ENCODE measurements around the gene SORCS2.

SORCS2 gene

DNA sequence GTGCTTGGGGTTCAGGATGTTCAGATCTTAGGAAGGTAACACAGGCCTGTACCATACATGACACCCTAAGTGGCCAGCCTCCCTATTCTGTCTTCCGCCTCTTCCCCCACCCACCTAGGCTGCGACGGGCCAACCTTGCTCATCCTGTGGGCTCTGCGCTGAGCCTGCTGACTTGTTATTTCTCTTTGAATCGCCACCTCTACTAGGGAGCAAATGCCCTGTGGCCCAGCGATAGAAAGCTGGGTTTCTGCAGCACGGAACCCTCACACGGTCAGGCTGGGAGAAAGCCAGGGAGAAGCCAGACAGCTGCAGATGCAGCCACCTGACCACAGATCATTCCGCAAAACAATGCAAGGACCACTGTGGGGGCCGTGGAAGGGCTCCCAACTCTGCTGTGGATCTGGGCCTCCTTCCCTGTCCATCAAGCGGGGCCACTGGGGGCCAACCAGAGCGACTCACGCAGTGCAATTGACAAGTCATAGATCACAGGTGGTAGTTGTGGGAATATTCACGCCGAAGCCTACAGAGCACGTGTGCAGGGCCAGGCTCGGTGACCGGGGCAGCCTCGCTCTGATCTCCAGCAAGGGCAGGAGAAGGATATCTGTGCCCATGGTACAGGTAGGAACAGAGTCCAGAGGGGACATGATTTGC is 519.8 kb downstream of the SORCS2 start:
- no peak for DNase-seq (ENCODE audit: low spot score)

DNA sequence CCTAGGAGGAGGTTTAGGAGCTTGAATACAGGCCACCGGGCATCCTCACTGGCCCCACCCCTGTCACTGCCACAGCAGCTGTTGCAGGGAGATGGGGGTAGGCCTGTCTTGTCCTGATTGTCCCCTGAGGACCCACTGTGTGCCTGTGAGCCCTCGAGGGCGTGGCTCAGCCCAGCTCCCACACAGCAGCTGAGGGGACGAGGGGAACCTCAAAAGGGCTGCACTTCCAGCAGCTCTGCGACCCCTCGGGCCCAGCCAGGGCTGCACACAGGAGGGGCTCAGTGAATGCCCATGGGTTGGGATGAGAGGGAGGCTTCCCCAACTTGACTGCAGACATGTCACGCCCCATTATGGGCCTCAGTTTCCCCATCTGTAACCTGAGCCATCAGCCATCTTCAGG is 521.4 kb downstream of the SORCS2 start:
- DNase-seq (ENCODE audit: low spot score): no peak

DNA sequence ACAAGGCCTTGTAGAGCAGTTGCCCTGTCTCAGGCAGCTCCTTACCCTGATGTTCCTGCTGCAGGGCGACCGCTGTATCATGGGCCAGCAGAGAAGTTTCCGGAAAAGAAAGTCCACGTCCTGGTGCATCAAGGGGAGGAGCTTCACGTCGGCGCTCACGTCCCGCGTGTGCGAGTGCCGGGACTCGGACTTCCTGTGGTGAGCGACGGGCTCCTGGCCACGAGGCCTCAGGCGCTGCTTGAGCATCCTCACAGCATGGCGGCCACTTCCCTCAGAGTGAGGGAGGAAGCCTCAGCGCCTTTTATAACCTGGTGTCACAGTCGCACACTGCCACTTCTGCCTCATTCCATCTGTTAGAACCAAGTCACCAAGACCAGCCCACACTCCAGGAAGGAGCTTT is 521.8 kb downstream of the SORCS2 start:
- no peak for DNase-seq (ENCODE audit: low spot score)

DNA sequence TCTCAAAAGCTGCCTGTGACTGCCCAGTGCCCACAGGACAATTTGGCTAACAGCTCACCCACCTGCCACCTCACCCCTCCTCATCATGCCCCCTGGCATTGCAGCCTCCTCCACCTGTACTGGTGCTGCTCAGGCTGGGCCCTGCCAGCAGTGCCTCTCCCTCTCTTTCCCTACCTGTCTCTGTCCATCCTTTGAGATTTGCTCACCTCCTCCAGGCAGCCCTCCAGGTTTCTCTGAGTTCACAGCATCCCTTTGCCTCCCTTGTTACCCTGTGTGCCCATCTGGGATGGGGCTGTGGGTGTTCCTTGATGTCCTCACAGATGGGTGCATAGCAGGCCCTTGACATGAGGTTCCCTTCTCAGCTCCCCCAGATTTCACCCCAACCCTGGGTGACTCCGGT is 522.4 kb downstream of the SORCS2 start:
- no peak for DNase-seq (ENCODE audit: low spot score)

DNA sequence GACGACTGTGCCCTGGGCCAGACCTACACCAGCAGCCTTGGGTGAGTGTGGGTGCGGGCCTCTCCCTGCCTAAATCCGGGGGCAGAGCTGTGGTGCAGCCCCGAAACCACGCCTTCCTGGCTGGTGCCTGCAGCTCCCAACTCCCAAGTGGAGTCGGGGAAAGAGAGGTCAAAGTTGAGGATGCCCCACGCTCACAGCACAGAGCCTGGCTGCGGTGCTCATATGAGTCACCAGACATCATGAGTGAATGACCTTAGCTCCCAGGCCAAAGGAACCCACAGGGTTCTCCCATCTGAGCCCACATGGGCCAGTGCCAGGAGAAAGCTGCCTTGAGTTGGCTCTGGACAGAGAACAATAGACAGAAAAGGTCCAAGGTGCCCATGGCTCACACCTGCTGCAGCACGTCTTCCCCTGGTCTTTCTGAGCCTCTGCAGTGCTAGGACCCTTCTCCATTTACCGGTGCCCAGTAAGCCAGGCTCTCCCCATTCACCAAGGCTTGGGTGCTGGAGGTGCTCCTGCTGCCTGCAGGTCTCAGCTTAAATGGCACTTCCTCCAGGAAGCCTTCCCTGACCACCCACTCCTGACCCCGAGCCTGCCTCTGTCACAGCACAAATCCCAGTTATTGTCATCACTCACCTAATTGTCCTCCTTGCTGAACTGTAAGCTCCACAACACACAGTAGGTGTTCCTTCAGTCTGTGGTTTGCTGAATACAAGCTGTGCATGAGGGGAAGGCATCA is 523.1 kb downstream of the SORCS2 start:
- DNase-seq (ENCODE audit: low spot score): no peak

DNA sequence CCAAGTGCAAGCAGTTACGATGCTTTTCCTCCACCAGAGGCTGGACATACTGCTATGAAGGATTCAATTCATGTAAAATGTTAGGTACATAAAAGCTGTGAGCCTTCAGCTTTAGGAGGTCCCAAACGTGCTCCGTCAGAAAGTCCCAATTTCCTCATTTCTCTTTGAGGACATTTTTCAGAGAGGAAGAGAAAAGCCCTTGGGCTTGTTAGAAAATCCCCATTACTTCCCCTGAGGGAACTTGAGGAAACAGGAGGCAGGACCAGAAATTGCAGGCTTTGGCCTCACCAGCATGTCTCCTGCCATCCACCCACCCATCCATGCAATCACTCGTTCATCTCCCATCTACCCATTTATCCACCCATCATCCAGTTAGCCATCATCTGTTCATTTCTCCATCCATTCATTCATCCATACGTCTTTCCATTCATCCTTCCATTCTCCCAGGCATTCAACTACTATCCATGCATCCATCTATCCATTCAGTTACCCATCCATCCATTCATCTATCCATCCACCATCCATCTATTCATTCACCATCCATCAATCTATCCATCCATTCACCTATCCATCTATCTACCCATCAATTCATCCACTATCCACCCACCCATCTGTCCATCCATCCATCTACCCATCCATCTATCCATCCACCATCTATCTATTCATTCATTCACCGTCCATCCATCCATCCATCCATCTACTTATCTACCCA is 523.8 kb downstream of the SORCS2 start:
- no peak for DNase-seq (ENCODE audit: low spot score)

DNA sequence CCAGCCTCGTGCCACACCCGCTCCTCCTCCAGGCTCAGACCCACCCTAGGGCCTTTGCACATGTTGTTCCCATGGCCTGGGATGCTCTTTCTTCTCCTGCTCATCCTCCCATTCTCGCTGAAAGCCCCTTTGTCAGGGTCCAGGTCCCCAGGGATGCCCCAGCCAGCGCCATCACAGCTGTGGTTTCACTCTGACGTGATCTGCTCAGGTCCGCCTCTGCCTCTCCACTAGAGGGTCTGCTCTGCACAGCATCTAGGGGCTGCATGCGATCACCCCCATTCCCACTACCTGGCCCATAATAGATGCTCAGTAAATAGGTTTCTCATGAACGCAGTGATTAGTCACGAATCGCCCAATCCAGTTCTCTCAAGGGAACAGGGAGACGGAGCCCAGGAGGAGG is 524.8 kb downstream of the SORCS2 start:
- no peak for DNase-seq (ENCODE audit: low spot score)

DNA sequence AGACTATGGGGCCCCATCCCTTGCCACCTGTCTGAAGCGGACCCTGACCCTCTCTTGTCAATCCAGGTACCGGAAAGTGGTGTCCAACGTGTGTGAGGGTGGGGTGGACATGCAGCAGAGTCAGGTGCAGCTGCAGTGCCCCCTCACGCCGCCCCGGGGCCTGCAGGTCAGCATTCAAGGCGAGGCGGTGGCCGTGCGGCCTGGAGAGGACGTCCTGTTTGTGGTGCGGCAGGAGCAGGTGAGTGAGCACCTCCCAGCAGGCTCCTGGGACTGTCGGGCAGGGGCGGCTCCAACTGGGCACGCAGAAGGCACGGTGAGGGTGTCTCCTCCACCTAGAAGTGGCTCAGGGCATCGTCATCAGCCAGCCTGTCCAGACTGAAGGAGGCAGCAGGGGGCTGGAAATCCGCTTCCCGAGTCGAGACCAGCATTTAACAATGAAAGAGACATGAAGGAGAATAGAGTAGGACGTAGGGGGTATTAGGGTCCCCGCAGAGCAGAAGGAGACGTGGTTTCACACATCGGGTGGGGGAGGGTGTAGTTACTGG is 525.7 kb downstream of the SORCS2 start:
- no peak for DNase-seq (ENCODE audit: low spot score)

DNA sequence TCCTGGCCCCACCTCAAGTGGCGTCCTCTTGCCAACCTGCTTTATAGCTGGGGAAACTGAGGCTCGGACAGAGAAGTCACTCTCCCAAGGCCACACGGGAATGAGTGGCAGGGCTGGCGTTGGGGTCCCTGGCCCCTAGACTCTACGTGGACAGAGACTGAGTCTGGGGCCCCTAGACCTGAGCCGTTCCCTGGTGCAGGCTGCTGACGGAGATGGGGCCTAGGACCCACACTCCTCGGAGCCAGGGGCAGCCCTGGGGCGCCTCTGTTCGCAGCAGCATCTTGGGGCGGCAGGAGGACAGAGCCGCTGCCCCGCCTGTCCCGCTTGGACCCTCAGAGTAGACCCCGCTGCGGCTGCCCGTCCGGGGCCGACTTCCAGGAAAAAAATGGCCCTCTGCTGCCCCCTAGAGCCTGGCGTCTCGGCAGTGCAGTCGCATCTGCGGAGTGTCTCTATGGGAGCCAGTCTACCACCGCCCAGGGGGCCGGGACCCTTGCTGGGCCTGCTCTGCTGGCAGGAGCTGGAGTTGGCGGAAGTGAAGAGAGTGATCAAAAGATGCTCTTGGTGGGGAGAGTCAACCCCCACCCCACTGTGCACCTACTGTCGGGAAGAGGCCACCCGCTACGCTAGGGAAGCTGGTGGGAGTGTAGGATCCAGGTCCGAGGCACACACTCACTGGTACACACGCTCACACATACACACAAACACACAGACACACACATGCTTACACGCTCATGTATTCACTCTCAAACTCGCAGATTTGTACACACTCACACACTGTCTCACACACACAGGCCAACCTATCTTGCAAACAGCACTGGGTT is 527.2 kb downstream of the SORCS2 start:
- DNase-seq (ENCODE audit: low spot score): peak; percentile 42

DNA sequence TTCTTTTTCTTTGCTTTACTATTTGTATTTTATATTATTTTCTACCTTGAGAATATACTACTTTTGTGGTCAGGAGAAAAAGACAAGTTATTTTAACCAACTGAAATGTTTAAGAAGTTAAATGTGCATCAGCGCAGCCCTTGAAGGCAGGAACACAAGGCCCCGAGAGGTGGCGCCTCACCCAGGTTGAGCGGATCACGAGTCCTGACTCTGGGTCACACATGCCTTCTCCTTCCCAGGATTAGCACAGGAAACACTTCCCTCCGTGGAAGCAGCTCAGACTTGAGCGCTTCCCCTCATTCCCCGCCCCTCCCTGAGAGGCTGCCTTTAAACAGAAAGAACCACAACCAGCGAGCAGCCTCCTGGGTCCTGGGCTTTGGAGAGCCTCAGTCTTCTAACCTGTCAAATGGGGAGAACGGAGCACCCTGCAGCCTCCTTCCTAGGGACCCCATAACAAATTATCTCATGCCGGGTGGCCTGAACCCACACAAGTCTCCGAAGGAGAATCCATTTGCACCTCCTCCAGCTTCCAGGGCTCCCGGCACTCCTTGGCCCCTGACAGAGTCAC is 529.7 kb downstream of the SORCS2 start:
- no peak for DNase-seq (ENCODE audit: low spot score)

DNA sequence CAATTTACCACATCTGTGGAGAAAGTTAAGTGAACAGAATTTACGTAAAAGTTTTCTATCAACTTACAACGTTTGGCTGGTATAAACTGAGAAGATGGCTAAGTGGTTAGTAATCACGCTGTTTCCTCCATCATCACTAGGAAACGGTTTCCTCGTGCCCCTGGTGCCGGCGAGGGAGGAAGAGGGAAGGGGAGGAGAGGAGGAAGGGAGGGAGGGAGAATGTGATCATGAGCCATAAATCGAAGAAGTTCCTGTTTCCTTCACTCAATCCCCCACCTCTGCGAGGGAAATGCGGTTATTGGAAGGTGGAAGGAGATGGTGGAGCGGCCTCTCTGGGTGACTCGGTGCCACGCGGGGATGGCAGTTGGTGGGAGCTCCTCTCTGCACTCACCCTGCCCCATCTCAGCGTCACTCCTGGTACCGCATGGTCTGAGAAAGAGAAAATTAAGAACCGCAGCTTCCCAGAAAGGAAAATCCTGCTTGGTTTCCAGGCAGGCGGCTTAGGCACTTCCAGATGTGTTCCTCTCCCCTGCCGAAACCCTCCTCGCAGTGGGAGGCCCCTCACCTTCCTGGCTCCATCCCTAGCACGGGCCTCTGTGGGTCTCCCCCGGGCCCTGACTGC is 530.5 kb downstream of the SORCS2 start:
- DNase-seq (ENCODE audit: low spot score): no peak

DNA sequence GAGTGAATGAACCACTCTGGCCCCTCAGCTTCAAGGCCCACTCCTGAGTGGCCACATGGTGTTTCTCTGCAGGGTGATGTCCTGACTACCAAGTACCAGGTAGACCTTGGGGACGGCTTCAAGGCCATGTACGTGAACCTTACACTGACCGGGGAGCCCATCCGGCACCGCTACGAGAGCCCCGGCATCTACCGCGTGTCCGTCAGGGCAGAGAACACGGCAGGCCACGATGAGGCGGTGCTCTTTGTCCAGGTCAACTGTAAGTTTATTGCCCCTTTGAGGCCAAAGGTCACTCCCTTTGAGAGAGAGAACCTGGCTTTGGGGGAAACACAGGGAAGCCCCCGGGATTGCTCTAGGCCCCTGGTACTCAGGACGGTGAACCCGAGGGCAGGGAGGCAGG is 531.3 kb downstream of the SORCS2 start:
- DNase-seq (ENCODE audit: low spot score): no peak

DNA sequence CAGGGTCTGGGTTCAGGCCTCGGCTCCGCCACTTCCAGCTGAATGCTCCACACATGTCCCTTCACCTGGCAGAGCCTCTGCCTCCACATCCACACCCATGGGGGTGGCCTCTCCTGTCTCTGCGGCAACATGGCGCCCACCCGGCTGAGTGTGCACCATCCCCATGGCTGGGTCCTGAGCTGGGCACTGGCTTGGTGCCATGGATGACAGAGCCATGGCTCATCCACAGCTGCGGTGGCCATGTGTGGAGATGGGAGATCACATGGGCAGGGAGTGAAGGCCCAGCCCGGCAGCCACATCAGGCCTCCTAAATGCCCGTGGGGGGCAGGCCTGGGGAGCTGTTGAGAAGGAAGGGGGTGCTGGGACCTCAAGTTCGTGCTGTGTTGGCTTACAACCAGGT is 533.6 kb downstream of the SORCS2 start:
- DNase-seq (ENCODE audit: low spot score): no peak

DNA sequence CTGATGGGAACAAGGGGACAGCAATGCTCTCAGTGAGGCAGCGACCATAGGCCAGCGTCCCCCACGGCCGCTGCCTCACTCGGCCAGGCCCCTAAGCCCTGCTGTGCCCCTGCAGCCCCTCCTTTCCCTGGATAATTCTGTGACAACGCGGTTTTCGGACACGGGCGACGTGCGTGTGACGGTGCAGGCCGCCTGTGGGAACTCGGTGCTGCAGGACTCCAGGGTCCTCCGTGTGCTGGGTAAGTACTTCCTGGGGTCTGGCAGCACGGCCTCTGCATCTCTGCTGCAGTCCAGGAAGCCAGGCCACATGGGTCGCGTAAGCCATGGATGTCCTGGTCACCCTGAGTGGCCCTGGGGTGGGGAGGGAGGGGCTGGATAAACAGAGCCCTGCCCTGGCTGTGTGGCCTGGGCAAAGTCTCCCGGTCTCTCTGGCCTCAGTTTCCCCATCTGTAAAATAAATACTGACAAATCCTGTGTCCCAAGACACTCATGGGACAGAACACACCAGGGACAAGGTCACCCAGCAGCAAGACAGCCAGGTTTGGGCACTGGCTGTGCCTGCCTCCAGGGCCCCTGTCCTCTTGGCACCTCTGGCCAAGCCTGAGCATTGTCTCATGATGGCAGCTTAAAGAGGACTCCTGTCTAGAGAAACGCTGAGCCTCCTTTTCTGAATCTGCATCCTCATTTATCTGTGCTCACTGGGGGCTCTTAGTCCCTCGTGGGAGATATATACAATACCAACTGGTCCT is 534.5 kb downstream of the SORCS2 start:
- DNase-seq (ENCODE audit: low spot score): no peak

DNA sequence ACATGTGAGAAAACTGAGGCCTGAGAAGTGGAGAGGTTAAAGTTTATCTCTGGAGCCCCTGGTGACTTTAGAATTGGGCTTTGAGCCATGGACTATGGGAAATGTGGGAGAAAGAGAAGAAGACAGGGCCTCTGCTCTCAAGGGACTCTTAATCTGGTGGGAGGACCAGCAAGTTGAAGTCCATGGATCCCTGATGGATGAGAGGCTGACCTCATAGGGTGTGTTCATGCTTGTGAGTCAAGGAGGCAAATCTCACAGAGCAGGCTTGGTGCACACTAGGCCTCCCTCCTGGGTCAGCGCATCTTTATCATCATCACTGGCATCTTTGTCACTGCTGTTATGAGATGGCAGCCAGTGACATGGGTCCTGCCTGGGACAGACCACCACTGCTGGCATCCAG is 535.4 kb downstream of the SORCS2 start:
- no peak for DNase-seq (ENCODE audit: low spot score)

DNA sequence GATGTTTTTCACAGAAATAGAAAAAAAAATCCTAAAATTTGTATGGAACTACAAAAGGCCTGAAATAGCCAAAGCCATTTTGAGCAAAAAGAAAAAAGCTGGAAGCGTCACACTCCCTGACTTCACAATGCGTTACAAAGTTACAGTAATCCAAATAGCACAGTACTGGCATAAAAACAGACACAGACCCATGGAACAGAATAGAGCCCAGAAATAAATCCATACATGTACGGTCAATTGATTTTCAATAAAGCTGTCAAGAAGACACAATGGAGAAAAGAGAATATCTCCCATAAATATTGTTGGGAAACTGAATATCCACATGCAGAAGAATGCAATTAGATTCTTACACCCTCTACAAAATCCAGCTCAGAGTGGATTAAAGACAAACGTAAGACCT is 539.1 kb downstream of the SORCS2 start:
- DNase-seq (ENCODE audit: low spot score): no peak

DNA sequence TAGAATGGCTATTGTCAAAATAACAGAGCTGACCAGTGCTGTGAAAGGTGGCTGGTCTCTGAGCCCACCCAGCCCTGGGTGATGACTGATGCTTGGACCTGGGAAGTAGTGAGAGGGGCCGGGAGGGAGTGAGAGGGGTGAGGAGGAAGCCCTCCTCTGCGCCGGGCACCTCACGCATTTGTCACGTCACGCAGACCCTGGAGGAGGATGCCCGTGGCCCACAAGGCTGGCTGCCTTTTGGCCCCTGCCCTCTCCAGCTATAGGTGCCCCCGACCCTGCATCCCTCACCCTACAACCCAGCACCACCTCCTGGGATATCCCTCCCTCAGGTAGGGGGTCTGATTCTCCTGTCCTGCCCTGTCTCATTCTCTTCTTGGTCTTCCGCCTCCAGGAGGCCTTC is 539.9 kb downstream of the SORCS2 start:
- no peak for DNase-seq (ENCODE audit: low spot score)

DNA sequence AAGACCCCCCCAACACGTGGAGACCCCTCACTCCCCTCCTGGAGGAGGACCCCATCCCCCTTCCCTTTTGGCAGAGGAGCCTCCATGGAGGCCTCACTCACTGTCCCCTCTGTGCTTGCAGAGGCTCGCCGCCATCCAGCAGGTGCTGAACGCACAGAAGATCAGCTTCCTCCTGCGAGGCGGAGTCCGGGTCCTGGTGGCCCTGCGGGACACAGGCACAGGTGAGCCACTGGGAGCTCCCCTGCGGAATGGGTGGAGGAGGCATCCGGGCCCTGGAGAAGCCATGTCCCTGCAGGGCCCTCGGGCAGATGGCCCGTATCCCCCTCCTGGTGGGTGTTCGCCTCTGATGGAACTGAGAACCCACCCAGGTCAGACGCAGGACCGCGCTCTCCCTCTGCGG is 540.9 kb downstream of the SORCS2 start:
- no peak for DNase-seq (ENCODE audit: low spot score)

DNA sequence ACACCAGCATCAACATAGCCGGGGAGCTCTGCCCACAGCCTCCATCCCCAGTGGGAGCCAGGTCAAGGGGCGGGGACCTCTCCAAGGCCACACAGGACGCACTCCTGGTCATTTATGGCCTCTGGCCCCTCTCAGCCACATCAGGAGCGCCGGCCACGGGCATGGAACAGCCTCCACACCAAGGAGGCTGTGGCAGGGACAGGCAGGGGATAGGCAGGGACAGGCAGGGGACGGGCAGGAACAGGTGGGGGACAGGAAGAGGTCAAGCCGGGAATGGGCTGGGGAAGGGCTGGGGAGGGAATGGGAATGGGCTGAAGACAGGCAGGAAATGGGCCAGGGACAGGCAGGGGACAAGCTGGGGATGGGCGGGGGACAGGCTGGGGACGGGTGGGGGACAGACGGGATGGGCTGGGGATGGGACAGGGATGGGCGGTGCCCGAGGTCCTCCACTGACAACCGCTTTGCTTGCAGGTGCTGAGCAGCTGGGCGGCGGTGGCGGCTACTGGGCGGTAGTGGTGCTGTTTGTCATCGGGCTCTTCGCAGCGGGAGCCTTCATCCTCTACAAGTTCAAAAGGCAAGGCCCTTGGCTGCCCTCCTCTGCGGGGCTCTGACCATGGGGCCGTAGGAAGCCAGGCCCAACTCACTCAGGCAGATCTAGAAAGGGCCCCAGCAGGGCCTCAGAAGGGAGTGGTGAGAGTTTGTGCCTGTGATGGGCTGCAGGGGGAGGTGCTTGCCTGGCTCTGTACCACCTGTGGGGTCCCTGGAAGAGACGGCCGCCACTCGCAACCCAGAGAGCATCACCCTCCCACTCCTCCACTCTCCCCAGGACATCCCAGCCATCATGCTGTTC is 541.7 kb downstream of the SORCS2 start:
- no peak for DNase-seq (ENCODE audit: low spot score)

All from cerebellar cortex (tissue), 1 donor.